HG03103 (cell line): Measurements from ENCODE around the gene SLC22A12.
"Not testable (repeated sequence)": the region's sequence is repeated elsewhere in the genome, so short reads cannot be mapped to it uniquely, and the experiment has no call there.

ENCODE experiments used
- ATAC-seq: cut with Tn5 transposase; IDR thresholded peaks from one replicate; pipeline ENCODE4 v1.9.1; 2021; ENCODE audit warnings: low read depth; ENCODE audit not compliant: unreplicated experiment

Gene SLC22A12

DNA sequence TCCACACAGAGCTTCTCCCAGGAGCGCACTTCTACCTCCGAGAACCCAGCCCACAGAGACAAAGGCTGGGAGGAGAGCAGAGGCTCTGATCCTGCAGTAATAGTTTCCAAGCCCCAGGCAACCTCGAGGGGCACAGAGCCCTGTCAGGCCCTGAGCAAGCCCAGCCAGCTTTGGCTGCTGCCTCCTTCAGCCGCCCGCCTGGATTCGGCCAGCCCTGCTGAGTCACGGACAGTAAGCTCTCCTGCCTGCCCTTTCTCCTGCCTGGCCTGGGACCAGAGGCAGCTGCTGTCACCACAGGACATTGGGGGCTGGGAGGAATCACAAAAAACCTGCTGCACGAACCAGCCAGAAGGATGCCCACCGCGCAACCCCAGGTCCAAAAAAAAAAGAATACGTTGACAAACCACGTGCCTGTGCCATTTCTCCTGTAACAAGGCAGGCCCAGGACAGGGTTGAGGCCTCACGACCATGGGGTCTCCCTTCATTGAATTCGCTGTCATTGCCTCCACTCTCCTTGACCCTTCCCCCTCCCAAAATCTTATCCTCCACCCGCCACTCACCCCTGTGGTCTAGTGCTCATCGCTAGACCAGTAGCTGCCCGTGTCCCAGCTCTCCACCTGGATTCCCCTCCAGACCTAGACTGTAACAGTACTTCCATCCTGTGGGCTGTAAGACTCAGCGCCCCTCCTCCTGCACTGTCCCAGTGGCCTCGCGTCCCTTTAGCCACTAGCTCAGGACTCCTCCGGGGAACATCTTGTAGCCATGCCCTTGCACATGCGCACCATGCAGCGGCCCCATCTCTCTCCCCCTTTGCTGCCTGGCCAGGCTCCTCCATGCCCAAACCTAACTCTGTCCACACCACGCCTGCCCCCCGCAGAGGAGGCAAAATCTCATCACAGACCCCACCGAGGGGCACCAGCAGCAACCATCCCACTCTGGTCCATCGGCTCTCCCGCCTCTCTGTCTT, 7.4 kb upstream of the SLC22A12 start:
- ATAC-seq, result no peak

- ATAC-seq, result no peak
These were observed 5.9 kb upstream of the SLC22A12 start for GRCh38 chr11:64585150-64585549.

- no peak for ATAC-seq
These were observed 4.7 kb upstream of the SLC22A12 start for GRCh38 chr11:64586366-64586765.

DNA sequence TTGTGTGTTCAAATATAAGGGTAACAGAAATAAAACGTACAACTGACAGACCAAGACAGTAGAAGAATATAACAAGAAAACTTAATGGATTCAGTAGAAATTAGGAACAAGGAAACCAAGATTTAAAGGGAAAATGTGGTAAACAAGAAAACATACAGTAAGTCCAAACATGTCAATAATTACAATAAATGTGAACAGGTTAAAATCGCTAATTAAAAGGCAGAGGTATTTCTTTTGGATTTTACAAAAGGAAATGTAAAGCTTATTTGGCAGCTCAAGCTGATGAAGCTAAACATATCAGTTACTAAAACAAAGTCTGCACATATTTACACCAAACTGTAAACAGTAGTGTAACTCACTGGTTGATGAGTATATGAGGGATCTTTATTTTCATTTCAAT, 2.3 kb upstream of the SLC22A12 start:
- ATAC-seq, result no peak

DNA sequence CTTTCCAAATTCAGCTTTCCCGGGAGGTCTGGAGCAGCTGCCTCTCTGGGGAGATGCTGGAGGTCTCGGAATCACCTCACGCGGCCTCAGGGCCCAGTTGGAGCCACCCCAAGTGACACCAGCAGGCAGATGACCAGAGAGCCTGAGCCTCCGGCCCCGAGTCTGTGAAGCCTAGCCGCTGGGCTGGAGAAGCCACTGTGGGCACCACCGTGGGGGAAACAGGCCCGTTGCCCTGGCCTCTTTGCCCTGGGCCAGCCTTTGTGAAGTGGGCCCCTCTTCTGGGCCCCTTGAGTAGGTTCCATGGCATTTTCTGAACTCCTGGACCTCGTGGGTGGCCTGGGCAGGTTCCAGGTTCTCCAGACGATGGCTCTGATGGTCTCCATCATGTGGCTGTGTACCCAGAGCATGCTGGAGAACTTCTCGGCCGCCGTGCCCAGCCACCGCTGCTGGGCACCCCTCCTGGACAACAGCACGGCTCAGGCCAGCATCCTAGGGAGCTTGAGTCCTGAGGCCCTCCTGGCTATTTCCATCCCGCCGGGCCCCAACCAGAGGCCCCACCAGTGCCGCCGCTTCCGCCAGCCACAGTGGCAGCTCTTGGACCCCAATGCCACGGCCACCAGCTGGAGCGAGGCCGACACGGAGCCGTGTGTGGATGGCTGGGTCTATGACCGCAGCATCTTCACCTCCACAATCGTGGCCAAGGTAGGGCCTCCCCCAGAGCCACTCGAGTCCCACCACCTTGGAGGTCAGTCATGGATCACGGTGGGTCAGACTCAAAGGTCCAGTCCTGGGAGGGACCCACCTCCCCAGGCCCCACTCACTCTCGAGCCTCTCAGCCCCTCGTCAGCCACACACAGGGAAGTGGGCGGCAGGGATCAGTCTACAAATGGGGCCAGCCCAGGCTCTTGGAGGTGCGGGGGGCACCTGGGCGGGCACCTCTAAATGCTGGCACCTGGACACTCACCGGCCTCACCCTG, 525 bp downstream of the SLC22A12 start:
- no peak for ATAC-seq

- ATAC-seq, result no peak
These were observed 1.2 kb downstream of the SLC22A12 start for GRCh38 chr11:64592234-64592615.

GRCh38 chr11:64592656-64593055, 1.6 kb downstream of the SLC22A12 start:
- no peak for ATAC-seq

- ATAC-seq, result no peak
These were observed 2.4 kb downstream of the SLC22A12 start for GRCh38 chr11:64593156-64594105.

DNA sequence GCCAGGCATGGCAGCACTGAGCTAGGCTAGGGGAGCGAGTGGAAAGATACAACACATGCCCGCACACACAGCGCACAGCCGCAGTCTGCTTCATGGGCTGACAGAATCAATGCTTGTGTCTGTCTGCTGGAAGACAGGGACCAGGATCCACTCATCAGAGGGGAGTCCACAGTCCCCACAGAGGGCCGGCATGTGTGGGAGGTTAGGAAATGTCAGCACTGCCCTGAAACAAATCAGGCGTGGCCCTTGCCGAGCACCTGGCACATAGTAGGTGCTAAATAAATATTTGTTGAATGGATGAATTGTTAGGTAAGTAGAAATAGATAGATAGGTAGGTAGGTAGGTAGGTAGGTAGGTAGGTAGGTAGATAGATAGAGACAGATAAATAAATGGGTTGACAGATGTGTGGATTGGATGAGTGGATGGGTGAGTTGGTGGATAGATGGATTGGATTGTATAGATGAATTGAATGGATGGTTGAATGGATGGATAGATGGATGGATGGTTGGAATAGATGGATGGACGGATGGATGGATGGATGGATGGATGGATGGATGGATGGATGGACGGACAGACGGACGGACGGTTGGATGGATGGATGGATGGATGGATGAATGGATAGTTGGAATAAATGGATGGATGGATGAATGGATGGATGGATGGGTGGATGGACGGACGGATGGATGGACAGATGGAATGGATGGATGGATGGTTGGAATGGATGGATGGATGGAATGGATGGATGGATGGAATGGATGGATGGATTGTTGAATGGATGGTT, 3.3 kb downstream of the SLC22A12 start:
- ATAC-seq, result no peak

GRCh38 chr11:64595922-64596321, 4.9 kb downstream of the SLC22A12 start:
- ATAC-seq, result not testable (repeated sequence)

DNA sequence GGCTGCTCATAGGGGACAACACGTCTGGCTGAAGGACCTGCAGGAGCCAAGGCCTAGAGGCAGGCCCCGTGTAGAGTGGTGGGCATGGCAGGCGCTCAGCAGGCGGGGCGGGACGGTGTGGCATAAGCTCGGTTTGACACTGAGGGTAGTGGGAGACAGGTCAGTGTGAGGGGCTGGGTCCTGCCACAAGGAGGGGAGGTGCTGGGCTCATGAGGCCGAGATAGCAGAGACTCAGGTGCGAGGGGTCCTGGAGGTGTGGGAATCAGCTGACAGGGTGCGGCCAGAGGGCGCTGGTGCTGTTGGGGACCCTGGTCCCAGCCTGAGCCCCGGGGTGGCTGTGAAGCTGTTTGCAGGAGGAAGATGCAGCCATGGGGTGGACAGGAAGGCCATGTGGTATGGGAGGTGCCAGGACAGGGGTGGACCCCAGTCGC, 6.7 kb downstream of the SLC22A12 start:
- ATAC-seq, result no peak

GRCh38 chr11:64598106-64598796, 7.2 kb downstream of the SLC22A12 start:
- ATAC-seq, result no peak

DNA sequence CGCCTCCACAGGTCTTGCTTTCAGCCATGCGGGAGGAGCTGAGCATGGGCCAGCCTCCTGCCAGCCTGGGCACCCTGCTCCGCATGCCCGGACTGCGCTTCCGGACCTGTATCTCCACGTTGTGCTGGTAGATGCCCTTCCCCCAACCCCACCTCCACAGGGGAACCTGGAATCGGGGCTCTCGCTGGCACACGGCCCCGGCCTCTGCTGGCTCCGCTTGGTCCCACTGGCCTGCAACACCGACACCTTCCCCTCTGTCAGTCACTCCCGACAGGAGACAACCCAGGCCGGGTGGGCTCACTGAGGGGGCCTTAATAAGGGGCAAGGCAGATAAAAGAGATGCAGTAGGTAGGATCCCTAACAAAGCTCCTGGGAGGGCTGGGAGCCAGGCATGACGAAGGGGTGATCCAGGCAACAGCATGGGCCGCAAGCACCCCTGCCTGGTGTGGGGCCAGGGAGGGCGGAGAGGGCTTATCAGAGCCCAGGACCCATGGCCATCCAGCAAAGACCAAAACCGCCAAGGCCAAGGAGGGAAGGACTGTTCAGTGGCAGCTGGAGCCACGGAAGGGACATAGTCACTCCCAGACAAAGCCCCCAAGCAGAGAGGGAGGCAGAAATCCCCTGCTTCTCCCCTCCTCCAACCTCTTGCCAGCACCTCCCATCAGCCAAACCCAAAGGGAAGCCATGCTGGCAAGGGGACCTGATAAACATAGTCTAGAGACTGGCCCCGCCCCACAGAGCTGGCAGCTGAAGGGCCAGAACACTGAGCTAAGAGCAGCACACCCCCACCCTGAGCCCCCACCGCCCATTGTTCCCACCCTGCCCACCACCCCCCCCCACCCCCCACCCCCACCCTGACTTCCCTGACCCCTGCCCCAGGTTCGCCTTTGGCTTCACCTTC, 8.0 kb downstream of the SLC22A12 start:
- no peak for ATAC-seq

DNA sequence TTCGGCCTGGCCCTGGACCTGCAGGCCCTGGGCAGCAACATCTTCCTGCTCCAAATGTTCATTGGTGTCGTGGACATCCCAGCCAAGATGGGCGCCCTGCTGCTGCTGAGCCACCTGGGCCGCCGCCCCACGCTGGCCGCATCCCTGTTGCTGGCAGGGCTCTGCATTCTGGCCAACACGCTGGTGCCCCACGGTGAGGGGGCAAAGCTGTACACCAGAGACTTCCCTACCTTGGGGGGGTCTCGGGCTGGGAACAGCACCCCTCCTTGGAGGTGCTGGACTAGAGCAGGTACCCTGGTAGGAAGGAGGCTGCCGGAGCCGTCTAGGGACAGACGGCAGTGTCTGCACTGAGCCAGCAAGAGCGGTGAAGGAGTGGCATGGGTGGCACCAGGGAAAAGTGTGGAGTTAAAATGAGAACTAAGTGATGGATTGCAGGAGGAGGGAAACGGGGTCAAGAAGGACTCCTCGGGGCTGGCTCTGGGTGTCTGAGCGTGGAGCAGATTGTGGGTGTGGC, 8.7 kb downstream of the SLC22A12 start:
- no peak for ATAC-seq

DNA sequence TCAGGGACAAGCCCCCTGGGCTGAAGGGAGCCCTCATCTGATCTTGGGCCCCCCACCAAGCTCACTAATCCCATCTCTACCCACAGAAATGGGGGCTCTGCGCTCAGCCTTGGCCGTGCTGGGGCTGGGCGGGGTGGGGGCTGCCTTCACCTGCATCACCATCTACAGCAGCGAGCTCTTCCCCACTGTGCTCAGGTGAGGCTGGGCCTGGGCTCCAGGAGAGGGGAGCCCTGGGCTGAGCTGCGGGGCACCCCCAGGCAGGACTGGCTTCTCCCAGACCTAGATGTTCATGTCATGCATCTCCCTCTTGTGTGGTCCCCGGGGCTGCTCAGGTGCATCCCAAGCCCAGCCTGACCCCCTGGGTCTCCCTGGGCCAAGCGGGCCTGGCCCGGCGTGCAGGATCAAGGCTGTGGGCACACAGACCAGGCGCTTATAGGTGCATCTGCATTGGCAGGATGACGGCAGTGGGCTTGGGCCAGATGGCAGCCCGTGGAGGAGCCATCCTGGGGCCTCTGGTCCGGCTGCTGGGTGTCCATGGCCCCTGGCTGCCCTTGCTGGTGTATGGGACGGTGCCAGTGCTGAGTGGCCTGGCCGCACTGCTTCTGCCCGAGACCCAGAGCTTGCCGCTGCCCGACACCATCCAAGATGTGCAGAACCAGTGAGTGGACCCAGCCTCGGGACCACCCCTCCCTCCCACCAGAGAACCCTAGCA, 9.4 kb downstream of the SLC22A12 start:
- no peak for ATAC-seq

- ATAC-seq, result no peak
These were observed 10.8 kb downstream of the SLC22A12 start for GRCh38 chr11:64601605-64602465.
